Smooth muscle cell (in vitro differentiated cells): Measurements from ENCODE around the gene ASCC1. TPM values are rescaled to one million over a fixed set of nuclear protein-coding genes. Genes with fewer than 3 reads are reported as not detected.

Experiments
- DNase-seq: peaks from one replicate; lab custom pipeline; 2025; ENCODE audit not compliant: unreplicated experiment; lab: John Stamatoyannopoulos, UW
- H2AFZ ChIP-seq: fragments of 200-600 bp; sonication (generic); 2 replicates; pipeline ENCODE4 v1.6.0; 2016; ENCODE audit warnings: antibody characterized with exemption, low read depth, mild to moderate bottlenecking
- H3F3A ChIP-seq: fragments of 200-600 bp; sonication (generic); 2 replicates; pipeline ENCODE4 v1.6.0; 2017; ENCODE audit warnings: antibody characterized with exemption, low read depth
- H3K27ac ChIP-seq: fragments of 200-600 bp; sonication (generic); 2 replicates; pipeline ENCODE4 v1.5.1; 2016; ENCODE audit warnings: low read depth, mild to moderate bottlenecking
- H3K27me3 ChIP-seq: fragments of 200-600 bp; sonication (generic); 2 replicates; pipeline ENCODE4 v1.6.1; 2016; ENCODE audit warnings: low read depth, mild to moderate bottlenecking
- H3K36me3 ChIP-seq: fragments of 200-600 bp; sonication (generic); 2 replicates; pipeline ENCODE4 v1.5.1; 2016; ENCODE audit warnings: low read depth
- H3K4me1 ChIP-seq: fragments of 200-600 bp; sonication (generic); 2 replicates; pipeline ENCODE4 v1.5.1; 2016; ENCODE audit warnings: low read depth
- H3K4me2 ChIP-seq: fragments of 200-600 bp; sonication (generic); 2 replicates; pipeline ENCODE4 v1.6.0; 2016; ENCODE audit warnings: mild to moderate bottlenecking
- H3K4me3 ChIP-seq: fragments of 200-600 bp; sonication (generic); 2 replicates; pipeline ENCODE4 v1.5.1; 2016; ENCODE audit warnings: mild to moderate bottlenecking
- H3K79me2 ChIP-seq: fragments of 200-600 bp; sonication (generic); 2 replicates; pipeline ENCODE4 v1.6.0; 2016; ENCODE audit warnings: low read depth, mild to moderate bottlenecking
- H3K9ac ChIP-seq: fragments of 200-600 bp; sonication (generic); 2 replicates; pipeline ENCODE4 v1.6.0; 2016; ENCODE audit warnings: low read depth
- H3K9me3 ChIP-seq: fragments of 200-600 bp; sonication (generic); replicated peaks from 2 replicates; pipeline ENCODE4 v1.5.1; 2016; ENCODE audit warnings: low read depth
- H4K20me1 ChIP-seq: fragments of 200-600 bp; sonication (generic); 2 replicates; pipeline ENCODE4 v1.6.0; 2016; ENCODE audit warnings: low read depth
- CTCF ChIP-seq: fragments of 200-600 bp; sonication (generic); IDR thresholded peaks from 2 replicates; pipeline ENCODE4 v1.5.1; 2017; ENCODE audit warnings: borderline replicate concordance, mild to moderate bottlenecking, antibody characterized with exemption; ENCODE audit not compliant: insufficient read depth, poor library complexity, severe bottlenecking
- WGBS: methylation state at CpG from one replicate; pipeline ENCODE4 v1.1.7; 2016; ENCODE audit warnings: low lambda C conversion rate; 5-methylcytosine and 5-hydroxymethylcytosine counted together
- polyA plus RNA-seq: library from polyadenylated mRNA; unstranded; fragments of >200 nt; fragmentation: Nextera tagmentation; extraction: Ambion mirVana; gene quantifications from 2 replicates; pipeline ENCODE4 v1.2.1, GENCODE V29; 2016
- total RNA-seq: library from RNA; depleted of rRNA; stranded (reverse); fragments of >200 nt; gene quantifications from 2 replicates; pipeline ENCODE4 v1.2.3, GENCODE V29; 2014

ASCC1 gene
- total and polyA plus RNA-seq, 2 experiments from 2014 or later, result 24.0 to 28.1 TPM

GRCh38 chr10:72050873-72051272, 165.2 kb downstream of the ASCC1 start:
- Histone ChIP-seq H3K36me3 (no peaks in the 10 kb centered on the region), H3F3A (no peaks in the 10 kb centered on the region), H3K27me3 (no peaks in the 10 kb centered on the region), H3K4me3 (no peak overlapping the region), H3K4me1 (no peaks in the 10 kb centered on the region), H3K79me2 (no peaks in the 10 kb centered on the region), H3K9me3 (no peaks in the 10 kb centered on the region), H3K27ac (no peak overlapping the region), H3K4me2 (no peak overlapping the region), H2AFZ (no peak overlapping the region), H3K9ac (no peak overlapping the region), H4K20me1 (no peaks in the 10 kb centered on the region)
- no peak for TF ChIP-seq CTCF
- DNase-seq, result no peak
- WGBS, result 64% methylated on average over 3 of the region's 3 CpGs

- no peak overlapping the region for H3K9ac ChIP-seq
- WGBS, result 90% methylated on average over 5 of the region's 5 CpGs
Measured at GRCh38 chr10:72049969-72050781, 165.9 kb downstream of the ASCC1 start.

GRCh38 chr10:72049472-72049871, 166.6 kb downstream of the ASCC1 start:
- Histone ChIP-seq H3K27ac (no peak overlapping the region), H3F3A (peaks cover 8% of the 10 kb centered on the region), H3K27me3 (no peaks in the 10 kb centered on the region), H3K79me2 (no peaks in the 10 kb centered on the region), H4K20me1 (no peaks in the 10 kb centered on the region), H3K9ac (no peak overlapping the region), H3K4me2 (no peak overlapping the region), H3K4me3 (no peak overlapping the region), H3K36me3 (no peaks in the 10 kb centered on the region), H3K4me1 (peaks cover 8% of the 10 kb centered on the region), H3K9me3 (no peaks in the 10 kb centered on the region), H2AFZ (no peak overlapping the region)
- TF ChIP-seq CTCF, result no peak
- 75% methylated on average over 1 of the region's 1 CpG for WGBS
- DNase-seq, result no peak

More at GRCh38 chr10:72049969-72050781, 165.9 kb downstream of the ASCC1 start:
- no peak overlapping the region for H3K27ac ChIP-seq
- no peaks in the 10 kb centered on the region for H3K79me2 ChIP-seq
- no peak for TF ChIP-seq CTCF
- no peak overlapping the region for H2AFZ ChIP-seq
- H3K36me3 ChIP-seq, result no peaks in the 10 kb centered on the region
- H3K9me3 ChIP-seq, result no peaks in the 10 kb centered on the region
- DNase-seq, result no peak
- H3F3A ChIP-seq, result peaks cover under 1% of the 10 kb centered on the region
- no peaks in the 10 kb centered on the region for H3K27me3 ChIP-seq
- H3K4me2 ChIP-seq, result no peak overlapping the region
- peaks cover under 1% of the 10 kb centered on the region for H3K4me1 ChIP-seq
- H4K20me1 ChIP-seq, result no peaks in the 10 kb centered on the region
- H3K4me3 ChIP-seq, result no peak overlapping the region
